Measurements from ENCODE around the gene HOXD11. TPM values are rescaled to one million over a fixed set of nuclear protein-coding genes. Genes with fewer than 3 reads are reported as not detected.

HOXD11 gene
- total and polyA plus RNA-seq, 8 donors, result not detected

GRCh38 chr2:176146645-176147044 is 39.6 kb downstream of the HOXD11 start:
- Histone ChIP-seq H3K27ac (no peak overlapping the region), H3K36me3 (no peaks in the 10 kb centered on the region), H3K4me1 (peaks cover 0 to 11% (median 1%) of the 10 kb centered on the region in 4 donors), H3K9me3 (no peaks in the 10 kb centered on the region), H3K4me3 (no peak overlapping the region), H3K27me3 (peaks cover 14 to 99% (median 88%) of the 10 kb centered on the region in 3 donors)
- no peak for DNase-seq
- intact Hi-C loops (cut with DNase I; ENCODE audit: low total_unique reads), result no loop called here
- TF ChIP-seq POLR2A (IDR thresholded peaks at IDR 0.05) (no peak), EP300 (IDR thresholded peaks at IDR 0.05) (no peak), POLR2AphosphoS5 (IDR thresholded peaks at IDR 0.05) (no peak), CTCF (IDR thresholded peaks at IDR 0.05) (no peak)

- no peaks in the 10 kb centered on the region for H3K9me3 ChIP-seq
- no peak overlapping the region for H3K4me3 ChIP-seq
- no peaks in the 10 kb centered on the region for H3K36me3 ChIP-seq
- H3K27ac ChIP-seq, result no peak overlapping the region
- intact Hi-C loops (cut with DNase I; ENCODE audit: low total_unique reads), result no loop called here
- peak in 1 of 2 donors; percentile 13 for DNase-seq
- 15 to 25% (median 23%) methylated on average over 31 to 32 of the region's 32 CpGs for WGBS, 5 donors
- TF ChIP-seq EP300 (IDR thresholded peaks at IDR 0.05) (no peak), POLR2AphosphoS5 (IDR thresholded peaks at IDR 0.05) (no peak), POLR2A (IDR thresholded peaks at IDR 0.05) (no peak), CTCF (IDR thresholded peaks at IDR 0.05) (no peak)
- H3K27me3 ChIP-seq, result peaks cover 20 to 99% (median 90%) of the 10 kb centered on the region in 3 donors
- peaks cover 0 to 17% (median 5%) of the 10 kb centered on the region in 4 donors for H3K4me1 ChIP-seq
These were observed 40.2 kb downstream of the HOXD11 start for GRCh38 chr2:176147210-176147799.

GRCh38 chr2:176147800-176148496 is 40.9 kb downstream of the HOXD11 start:
- Histone ChIP-seq H3K4me3 (no peak overlapping the region), H3K9me3 (no peaks in the 10 kb centered on the region), H3K36me3 (no peaks in the 10 kb centered on the region), H3K4me1 (peaks cover 0 to 22% (median 9%) of the 10 kb centered on the region in 4 donors), H3K27ac (no peak overlapping the region), H3K27me3 (peaks cover 26 to 99% (median 90%) of the 10 kb centered on the region in 3 donors)
- 11 to 22% (median 15%) methylated on average over 28 to 31 of the region's 31 CpGs for WGBS, 5 donors
- DNase-seq, result peak in 1 of 2 donors; percentile 22
- intact Hi-C loops (cut with DNase I; ENCODE audit: low total_unique reads), result no loop called here
- TF ChIP-seq POLR2A (IDR thresholded peaks at IDR 0.05), result no peak

- Histone ChIP-seq H3K27me3 (peaks cover 27 to 99% (median 91%) of the 10 kb centered on the region in 3 donors), H3K4me3 (no peak overlapping the region), H3K4me1 (peaks cover 0 to 22% (median 9%) of the 10 kb centered on the region in 4 donors), H3K27ac (no peak overlapping the region), H3K9me3 (no peaks in the 10 kb centered on the region), H3K36me3 (no peaks in the 10 kb centered on the region)
- TF ChIP-seq POLR2A (IDR thresholded peaks at IDR 0.05), result no peak
- no peak for TF ChIP-seq CTCF (IDR thresholded peaks at IDR 0.05)
- no peak for TF ChIP-seq POLR2AphosphoS5 (IDR thresholded peaks at IDR 0.05)
- no peak for TF ChIP-seq EP300 (IDR thresholded peaks at IDR 0.05)
- DNase-seq, result peak in 1 of 2 donors; percentile 13
- intact Hi-C loops (cut with DNase I; ENCODE audit: low total_unique reads), result no loop called here
- WGBS, 5 donors, result 15 to 35% (median 20%) methylated on average over 10 to 11 of the region's 11 CpGs
These were observed 41.8 kb downstream of the HOXD11 start for GRCh38 chr2:176148751-176149421.

All from stomach (tissue), 9 donors.